Naive B cell (primary cell): ENCODE measurements around the gene IL17RA. TPM values are rescaled to one million over a fixed set of nuclear protein-coding genes. Genes with fewer than 3 reads are reported as not detected.

Experiments
- ATAC-seq, 2 donors: fragments of 150-1000 bp; cut with Tn5 transposase; 2 replicates each; pipeline ENCODE4 v1.10.0; 2021; ENCODE audit warnings: low read depth in 2 of 2, mild to moderate bottlenecking in 2 of 2, moderate library complexity in 2 of 2
- DNase-seq: peaks from one replicate; pipeline ENCODE4 v3.0.0; 2022
- H3K27ac Mint-ChIP-seq, 6 donors: one replicate each; pipeline ENCODE4 v1.8.0; 2020 to 2022; ENCODE audit warnings: mild to moderate bottlenecking in 6 of 6, mixed read lengths in 6 of 6, moderate library complexity in 5 of 6, inconsistent platforms in 2 of 6
- H3K27me3 Mint-ChIP-seq, 3 donors: one replicate each; pipeline ENCODE4 v1.8.0; 2021 to 2022; ENCODE audit warnings: mixed read lengths in 3 of 3, mild to moderate bottlenecking in 1 of 3
- H3K36me3 Mint-ChIP-seq, 2 donors: one replicate each; pipeline ENCODE4 v1.8.0; 2020 to 2022; ENCODE audit warnings: mixed read lengths in 2 of 2, inconsistent platforms in 1 of 2, mild to moderate bottlenecking in 1 of 2
- H3K4me1 Mint-ChIP-seq, 3 donors: one replicate each; pipeline ENCODE4 v1.8.0; 2020 to 2022; ENCODE audit warnings: mixed read lengths in 3 of 3, inconsistent platforms in 1 of 3, mild to moderate bottlenecking in 1 of 3, moderate library complexity in 1 of 3
- H3K4me3 Mint-ChIP-seq, 8 donors: one replicate each; pipeline ENCODE4 v1.8.0; 2020 to 2022; ENCODE audit warnings: mild to moderate bottlenecking in 8 of 8, mixed read lengths in 8 of 8, moderate library complexity in 8 of 8, inconsistent platforms in 2 of 8
- H3K9me3 Mint-ChIP-seq, 7 donors: one replicate each; pipeline ENCODE4 v1.8.0; 2020 to 2022; ENCODE audit warnings: mixed read lengths in 7 of 7, mild to moderate bottlenecking in 5 of 7, inconsistent platforms in 2 of 7, moderate library complexity in 1 of 7
- polyA plus RNA-seq, 6 donors: library from polyadenylated mRNA; unstranded; fragments of 300-500 nt; fragmentation: Illumina TruSeq; gene quantifications; one replicate each; pipeline ENCODE4 v1.2.3, GENCODE V29; 2021; ENCODE audit warnings: low read depth in 6 of 6

IL17RA gene
- polyA plus RNA-seq, 6 donors from 2014 or later, result 6.4 to 14.7 (median 9.2) TPM

- Mint-ChIP-seq H3K4me1 (peaks cover 35 to 43% (median 37%) of the 10 kb centered on the region in 3 donors), H3K36me3 (no peaks in the 10 kb centered on the region), H3K9me3 (no peaks in the 10 kb centered on the region), H3K4me3 (no peak overlapping the region), H3K27me3 (peaks cover 14 to 29% (median 27%) of the 10 kb centered on the region in 3 donors), H3K27ac (peak overlapping the region in 2 of 6 donors; percentile 37 to 80)
- DNase-seq, result no peak
- ATAC-seq, result no peak
Observed at GRCh38 chr22:17114173-17114897, 29.5 kb downstream of the IL17RA start.

GRCh38 chr22:17114898-17115235 is 30.1 kb downstream of the IL17RA start:
- H3K27me3 Mint-ChIP-seq, result peaks cover 14 to 34% (median 27%) of the 10 kb centered on the region in 3 donors

GRCh38 chr22:17115236-17115635 is 30.4 kb downstream of the IL17RA start:
- no peak for DNase-seq
- Mint-ChIP-seq H3K36me3 (no peaks in the 10 kb centered on the region), H3K4me3 (no peak overlapping the region), H3K4me1 (peaks cover 35 to 43% (median 37%) of the 10 kb centered on the region in 3 donors), H3K27ac (no peak overlapping the region), H3K9me3 (no peaks in the 10 kb centered on the region), H3K27me3 (peaks cover 14 to 38% (median 27%) of the 10 kb centered on the region in 3 donors)
- no peak for ATAC-seq

More at GRCh38 chr22:17114898-17115235, 30.1 kb downstream of the IL17RA start:
- Mint-ChIP-seq H3K4me3 (no peak overlapping the region), H3K27ac (no peak overlapping the region), H3K36me3 (no peaks in the 10 kb centered on the region), H3K9me3 (no peaks in the 10 kb centered on the region), H3K4me1 (peaks cover 35 to 43% (median 37%) of the 10 kb centered on the region in 3 donors)
- ATAC-seq (no peak), DNase-seq (no peak)

- H3K36me3 Mint-ChIP-seq, result no peaks in the 10 kb centered on the region
- DNase-seq, result no peak
- no peaks in the 10 kb centered on the region for H3K9me3 Mint-ChIP-seq
- peak overlapping the region in 1 of 6 donors; percentile 26 for H3K27ac Mint-ChIP-seq
- no peak for ATAC-seq
- H3K4me1 Mint-ChIP-seq, result peaks cover 31 to 43% (median 37%) of the 10 kb centered on the region in 3 donors
- H3K4me3 Mint-ChIP-seq, result no peak overlapping the region
- peaks cover 14 to 38% (median 27%) of the 10 kb centered on the region in 3 donors for H3K27me3 Mint-ChIP-seq
Observed at GRCh38 chr22:17115945-17116565, 31.3 kb downstream of the IL17RA start.

- H3K27me3 Mint-ChIP-seq, result peaks cover 16 to 44% (median 31%) of the 10 kb centered on the region in 3 donors
- peaks cover 31 to 43% (median 42%) of the 10 kb centered on the region in 3 donors for H3K4me1 Mint-ChIP-seq
- peak overlapping the region in 2 of 6 donors; percentile 44 to 67 for H3K27ac Mint-ChIP-seq
- H3K36me3 Mint-ChIP-seq, result no peaks in the 10 kb centered on the region
- peak overlapping the region in 3 of 8 donors; percentile 5 to 45 (median 45) for H3K4me3 Mint-ChIP-seq
- no peaks in the 10 kb centered on the region for H3K9me3 Mint-ChIP-seq
- ATAC-seq (no peak), DNase-seq (no peak)
Observed at GRCh38 chr22:17116572-17117330, 32.0 kb downstream of the IL17RA start.

GRCh38 chr22:17117400-17117799 is 32.6 kb downstream of the IL17RA start:
- no peaks in the 10 kb centered on the region for H3K9me3 Mint-ChIP-seq
- peaks cover 31 to 45% (median 39%) of the 10 kb centered on the region in 3 donors for H3K4me1 Mint-ChIP-seq
- ATAC-seq (no peak), DNase-seq (no peak)
- H3K4me3 Mint-ChIP-seq, result peak overlapping the region in 5 of 8 donors; percentile 30 to 87 (median 60)
- H3K27ac Mint-ChIP-seq, result no peak overlapping the region
- peaks cover 21 to 50% (median 38%) of the 10 kb centered on the region in 3 donors for H3K27me3 Mint-ChIP-seq
- H3K36me3 Mint-ChIP-seq, result no peaks in the 10 kb centered on the region

- DNase-seq (no peak), ATAC-seq (peak in 1 of 2 donors; percentile 37)
- Mint-ChIP-seq H3K36me3 (no peaks in the 10 kb centered on the region), H3K9me3 (no peaks in the 10 kb centered on the region), H3K4me1 (peaks cover 31 to 45% (median 37%) of the 10 kb centered on the region in 3 donors), H3K27ac (no peak overlapping the region), H3K27me3 (peaks cover 25 to 55% (median 40%) of the 10 kb centered on the region in 3 donors), H3K4me3 (peak overlapping the region; percentile 22 to 87 (median 64))
Observed at GRCh38 chr22:17117890-17118289, 33.1 kb downstream of the IL17RA start.

GRCh38 chr22:17118342-17118741 is 33.5 kb downstream of the IL17RA start:
- no peaks in the 10 kb centered on the region for H3K9me3 Mint-ChIP-seq
- peak overlapping the region; percentile 22 to 87 (median 64) for H3K4me3 Mint-ChIP-seq
- ATAC-seq (no peak), DNase-seq (no peak)
- peaks cover 25 to 60% (median 40%) of the 10 kb centered on the region in 3 donors for H3K27me3 Mint-ChIP-seq
- H3K4me1 Mint-ChIP-seq, result peaks cover 31 to 43% (median 32%) of the 10 kb centered on the region in 3 donors
- H3K36me3 Mint-ChIP-seq, result no peaks in the 10 kb centered on the region
- no peak overlapping the region for H3K27ac Mint-ChIP-seq

- Mint-ChIP-seq H3K36me3 (peaks cover 0 to under 1% of the 10 kb centered on the region in 2 donors), H3K9me3 (no peaks in the 10 kb centered on the region), H3K4me1 (peaks cover 31 to 41% (median 32%) of the 10 kb centered on the region in 3 donors), H3K27ac (no peak overlapping the region), H3K27me3 (peaks cover 26 to 63% (median 40%) of the 10 kb centered on the region in 3 donors), H3K4me3 (peak overlapping the region in 6 of 8 donors; percentile 59 to 85 (median 63))
- ATAC-seq, result peak in 1 of 2 donors; percentile 5
- DNase-seq, result no peak
Observed at GRCh38 chr22:17119481-17120202, 34.8 kb downstream of the IL17RA start.

GRCh38 chr22:17120281-17120680 is 35.5 kb downstream of the IL17RA start:
- peak; percentile 38 for DNase-seq
- Mint-ChIP-seq H3K9me3 (no peaks in the 10 kb centered on the region), H3K4me1 (peaks cover 31 to 41% (median 32%) of the 10 kb centered on the region in 3 donors)

GRCh38 chr22:17120711-17121232 is 36.0 kb downstream of the IL17RA start:
- Mint-ChIP-seq H3K9me3 (no peaks in the 10 kb centered on the region), H3K36me3 (peaks cover 0 to 4% of the 10 kb centered on the region in 2 donors), H3K4me1 (peaks cover 29 to 38% (median 32%) of the 10 kb centered on the region in 3 donors), H3K4me3 (peak overlapping the region in 2 of 8 donors; percentile 23 to 60), H3K27ac (no peak overlapping the region), H3K27me3 (peaks cover 29 to 63% (median 40%) of the 10 kb centered on the region in 3 donors)
- ATAC-seq (peak; percentile 38 to 43), DNase-seq (peak; percentile 13)

More at GRCh38 chr22:17120281-17120680, 35.5 kb downstream of the IL17RA start:
- peaks cover 29 to 63% (median 40%) of the 10 kb centered on the region in 3 donors for H3K27me3 Mint-ChIP-seq
- H3K27ac Mint-ChIP-seq, result no peak overlapping the region
- H3K36me3 Mint-ChIP-seq, result peaks cover 0 to 4% of the 10 kb centered on the region in 2 donors
- ATAC-seq, result peak; percentile 66 to 73
- peak overlapping the region in 2 of 8 donors; percentile 23 to 60 for H3K4me3 Mint-ChIP-seq
